HPDE6-E6E7 (cell line): ENCODE results near the gene GLRX3.

ENCODE experiments used
- DNase-seq: peaks from one replicate; pipeline ENCODE4 v3.0.0; 2011; ENCODE audit warnings: missing footprints; ENCODE audit errors: extremely low spot score

GLRX3 gene

GRCh38 chr10:130137659-130138478, 1.7 kb downstream of the GLRX3 start:
- DNase-seq, result no peak

GRCh38 chr10:130138479-130138866, 2.3 kb downstream of the GLRX3 start:
- DNase-seq, result peak; percentile 92

- DNase-seq, result no peak
Measured at GRCh38 chr10:130140425-130140824, 4.2 kb downstream of the GLRX3 start.

- no peak for DNase-seq
Measured at GRCh38 chr10:130141038-130141437, 4.8 kb downstream of the GLRX3 start.

- DNase-seq, result no peak
Measured at GRCh38 chr10:130141460-130141859, 5.3 kb downstream of the GLRX3 start.

- DNase-seq, result no peak
Measured at GRCh38 chr10:130141878-130142277, 5.7 kb downstream of the GLRX3 start.

- DNase-seq, result no peak
Measured at GRCh38 chr10:130146042-130146441, 9.9 kb downstream of the GLRX3 start.

GRCh38 chr10:130159192-130159794, 23.1 kb downstream of the GLRX3 start:
- no peak for DNase-seq

GRCh38 chr10:130160775-130161174, 24.6 kb downstream of the GLRX3 start:
- no peak for DNase-seq

- DNase-seq, result no peak
Measured at GRCh38 chr10:130161331-130161730, 25.1 kb downstream of the GLRX3 start.

GRCh38 chr10:130167193-130167592, 31.0 kb downstream of the GLRX3 start:
- DNase-seq, result no peak

- no peak for DNase-seq
Measured at GRCh38 chr10:130167707-130168106, 31.5 kb downstream of the GLRX3 start.

GRCh38 chr10:130169136-130169859, 33.1 kb downstream of the GLRX3 start:
- DNase-seq, result no peak

- DNase-seq, result no peak
Measured at GRCh38 chr10:130171196-130171595, 35.0 kb downstream of the GLRX3 start.

GRCh38 chr10:130174328-130174727, 38.1 kb downstream of the GLRX3 start:
- DNase-seq, result no peak

GRCh38 chr10:130175074-130175473, 38.9 kb downstream of the GLRX3 start:
- DNase-seq, result no peak

- DNase-seq, result no peak
Measured at GRCh38 chr10:130177250-130177649, 41.1 kb downstream of the GLRX3 start.

GRCh38 chr10:130179640-130180039, 43.4 kb downstream of the GLRX3 start:
- DNase-seq, result no peak

GRCh38 chr10:130180416-130180815, 44.2 kb downstream of the GLRX3 start:
- no peak for DNase-seq

- DNase-seq, result no peak
Measured at GRCh38 chr10:130181858-130182257, 45.7 kb downstream of the GLRX3 start.

- no peak for DNase-seq
Measured at GRCh38 chr10:130185591-130185990, 49.4 kb downstream of the GLRX3 start.
